H1 (cell line): ENCODE measurements around the gene MRPS26. TPM values are rescaled to one million over a fixed set of nuclear protein-coding genes. Genes with fewer than 3 reads are reported as not detected.

Experiments
- BACH1 ChIP-seq: IDR thresholded peaks from 2 replicates; pipeline ENCODE4 v1.6.1; 2012; ENCODE audit warnings: low read length, improper control_type of control experiment
- CBX5 ChIP-seq: fragments of 300-800, 300-1000 bp; sonication (generic); IDR thresholded peaks from 2 replicates; pipeline ENCODE4 v1.7.1; 2016; ENCODE audit warnings: antibody characterized with exemption, low read length, low read depth
- CEBPB ChIP-seq: IDR thresholded peaks from 2 replicates; pipeline ENCODE4 v1.6.1; 2012; ENCODE audit warnings: low read depth, low read length
- CHD1 ChIP-seq: IDR thresholded peaks from 2 replicates; pipeline ENCODE4 v1.6.1; 2012; ENCODE audit warnings: low read depth, low read length, improper control_type of control experiment
- CTBP2 ChIP-seq: IDR thresholded peaks from 2 replicates; pipeline ENCODE4 v1.7.0; 2011; ENCODE audit warnings: borderline replicate concordance, mild to moderate bottlenecking, moderate library complexity, mixed read lengths, low read length; ENCODE audit not compliant: insufficient read depth, insufficient read length
- CTCF ChIP-seq, 3 experiments: IDR thresholded peaks; 1 replicate in 2 of 3; 2 replicates in 1 of 3; pipeline versions ENCODE4 v1.5.1 to v1.6.1; 2011; ENCODE audit warnings: low read length in 3 of 3, mild to moderate bottlenecking in 3 of 3, inconsistent platforms in 2 of 3, low read depth in 1 of 3, moderate library complexity in 1 of 3; ENCODE audit not compliant: insufficient read depth in 1 of 3; ENCODE audit errors: control extremely low read depth in 1 of 3
- E2F6 ChIP-seq: IDR thresholded peaks from 2 replicates; pipeline ENCODE4 v1.6.1; 2012; ENCODE audit warnings: inconsistent platforms
- EP300 ChIP-seq, 2 experiments: IDR thresholded peaks; 1 replicate in 1 of 2; 2 replicates in 1 of 2; pipeline ENCODE4 v1.6.1; 2011 to 2012; ENCODE audit warnings: low read depth in 2 of 2, low read length in 2 of 2, mild to moderate bottlenecking in 2 of 2, borderline replicate concordance in 1 of 2, inconsistent platforms in 1 of 2, moderate library complexity in 1 of 2
- GTF2F1 ChIP-seq: IDR thresholded peaks from 2 replicates; pipeline ENCODE4 v1.6.1; 2012; ENCODE audit warnings: low read depth, low read length, improper control_type of control experiment, borderline replicate concordance
- JUND ChIP-seq: IDR thresholded peaks from 2 replicates; pipeline ENCODE4 v1.6.1; 2011; ENCODE audit warnings: mild to moderate bottlenecking, improper control_type of control experiment, low read length
- MAX ChIP-seq: IDR thresholded peaks from 2 replicates; pipeline ENCODE4 v1.6.1; 2012; ENCODE audit warnings: inconsistent platforms
- POLR2A ChIP-seq, 2 experiments: IDR thresholded peaks; 1 replicate in 1 of 2; 2 replicates in 1 of 2; pipeline ENCODE4 v1.6.1; 2011; ENCODE audit warnings: low read depth in 2 of 2, low read length in 2 of 2, mild to moderate bottlenecking in 2 of 2; ENCODE audit errors: control extremely low read depth in 1 of 2
- POU5F1 ChIP-seq: IDR thresholded peaks from 2 replicates; pipeline ENCODE4 v1.6.1; 2011; ENCODE audit warnings: low read depth, mild to moderate bottlenecking, low read length, moderate library complexity
- RBBP5 ChIP-seq: IDR thresholded peaks from 2 replicates; pipeline ENCODE4 v1.7.1; 2012; ENCODE audit warnings: low read depth, mild to moderate bottlenecking, inconsistent platforms, low read length, moderate library complexity, borderline replicate concordance
- RFX5 ChIP-seq: IDR thresholded peaks from 2 replicates; pipeline ENCODE4 v1.6.1; 2011; ENCODE audit warnings: low read depth, low read length, improper control_type of control experiment, borderline replicate concordance
- RNF2 ChIP-seq: fragments of 200-900, 300-1000 bp; sonication (generic); IDR thresholded peaks from 2 replicates; pipeline ENCODE4 v1.7.1; 2016; ENCODE audit warnings: borderline replicate concordance, low read depth, mild to moderate bottlenecking, antibody characterized with exemption, low read length; ENCODE audit not compliant: poor library complexity, severe bottlenecking; ENCODE audit errors: missing control alignments
- RXRA ChIP-seq: IDR thresholded peaks from 2 replicates; pipeline ENCODE4 v1.6.1; 2011; ENCODE audit warnings: low read depth, mild to moderate bottlenecking, low read length, moderate library complexity; ENCODE audit not compliant: insufficient read depth
- SP1 ChIP-seq: IDR thresholded peaks from 2 replicates; pipeline ENCODE4 v1.6.1; 2011; ENCODE audit warnings: low read depth, low read length
- SRF ChIP-seq: IDR thresholded peaks from 2 replicates; pipeline ENCODE4 v1.6.1; 2011; ENCODE audit warnings: mild to moderate bottlenecking, low read depth, low read length, moderate library complexity
- ZNF274 ChIP-seq: IDR thresholded peaks from 2 replicates; pipeline ENCODE4 v1.7.0; 2012; ENCODE audit warnings: low read length, borderline replicate concordance; ENCODE audit errors: extremely low read depth
- polyA plus RNA-seq, 7 experiments: library from polyadenylated mRNA; depleted of rRNA in 3 of 7; stranded (reverse) in 5 of 7; unstranded in 2 of 7; fragments of >200 nt in 5 of 7; fragments of 200-250 nt in 2 of 7; gene quantifications; 1 replicate in 5 of 7; 2 replicates in 1 of 7; 4 replicates in 1 of 7; pipeline versions ENCODE4 v1.2.1 to v1.2.3, GENCODE V29; 2011 to 2013; ENCODE audit warnings: missing spikeins in 2 of 7, mixed read lengths in 2 of 7
- total RNA-seq: library from RNA; stranded (reverse); fragmentation: NEBNext Ultra II Directional; extraction: Animal tissue kit (Norgen Biotek cat#: 25700); gene quantifications from 2 replicates; pipeline ENCODE4 v1.2.1, GENCODE V29; 2021

MRPS26 gene
- total and polyA plus RNA-seq, 2 of the 8 experiments (the other 6 are each of a cell fraction or from before 2014, with no cell fraction given): 83.6 to 103 TPM

DNA sequence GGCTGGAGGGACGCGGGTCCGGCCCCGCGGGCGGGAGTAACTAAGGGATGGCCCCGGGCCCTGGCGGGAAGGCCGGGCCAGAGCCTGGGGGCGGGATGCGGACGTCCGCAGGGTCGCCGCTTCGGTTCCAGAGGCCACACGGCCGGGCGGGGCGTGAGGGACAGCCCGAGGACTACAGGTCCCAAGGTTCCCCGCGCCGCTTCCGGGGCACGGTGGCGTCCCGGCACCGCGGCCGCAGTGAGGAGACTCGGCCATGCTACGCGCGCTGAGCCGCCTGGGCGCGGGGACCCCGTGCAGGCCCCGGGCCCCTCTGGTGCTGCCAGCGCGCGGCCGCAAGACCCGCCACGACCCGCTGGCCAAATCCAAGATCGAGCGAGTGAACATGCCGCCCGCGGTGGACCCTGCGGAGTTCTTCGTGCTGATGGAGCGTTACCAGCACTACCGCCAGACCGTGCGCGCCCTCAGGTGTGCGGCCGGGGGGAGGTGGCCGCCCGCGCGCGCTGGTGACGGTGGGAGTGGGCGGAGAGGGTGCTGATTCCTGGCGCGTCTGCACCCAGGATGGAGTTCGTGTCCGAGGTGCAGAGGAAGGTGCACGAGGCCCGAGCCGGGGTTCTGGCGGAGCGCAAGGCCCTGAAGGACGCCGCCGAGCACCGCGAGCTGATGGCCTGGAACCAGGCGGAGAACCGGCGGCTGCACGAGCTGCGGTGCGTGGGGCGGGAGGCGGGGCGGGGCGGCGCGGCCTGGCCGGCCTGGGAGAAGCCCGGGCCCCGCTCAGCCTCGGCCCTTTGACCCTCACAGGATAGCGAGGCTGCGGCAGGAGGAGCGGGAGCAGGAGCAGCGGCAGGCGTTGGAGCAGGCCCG, at the start of gene MRPS26 (continued):
- TF ChIP-seq EP300 (IDR thresholded peaks at IDR 0.05; ENCODE audit: borderline replicate concordance in 1 of 2, low read depth in 2 of 2, low read length in 2 of 2): no peak
- no peak for TF ChIP-seq CHD1
- peak; percentile 78 for TF ChIP-seq RBBP5
- TF ChIP-seq BACH1: peak; percentile 56
- TF ChIP-seq RXRA: no peak
- TF ChIP-seq RNF2: no peak
- no peak for TF ChIP-seq CEBPB
- TF ChIP-seq JUND: no peak
- no peak for TF ChIP-seq SRF
- TF ChIP-seq MAX: peak; percentile 7; the same call in 1 of the 2 replicates
- peak; percentile 76 for TF ChIP-seq CTBP2
- no peak for TF ChIP-seq CTCF (IDR thresholded peaks at IDR 0.05; ENCODE audit: control extremely low read depth in 1 of 3, insufficient read depth in 1 of 3, low read depth in 1 of 3, low read length in 3 of 3)
- TF ChIP-seq GTF2F1: no peak
- no peak for TF ChIP-seq SP1
- no peak for TF ChIP-seq CBX5
- no peak for TF ChIP-seq POU5F1
- TF ChIP-seq POLR2A (IDR thresholded peaks at IDR 0.05; ENCODE audit: control extremely low read depth in 1 of 2, low read depth in 2 of 2, low read length in 2 of 2): peak in 1 of 2 experiments; percentile 85; a peak in 2 of 3 replicates
- no peak for TF ChIP-seq RFX5
- TF ChIP-seq ZNF274: no peak
- peak; percentile 35; the same call in 1 of the 2 replicates for TF ChIP-seq E2F6
